Measurements from ENCODE around the gene ARHGAP29. TPM values are rescaled to one million over a fixed set of nuclear protein-coding genes. Genes with fewer than 3 reads are reported as not detected.

The ARHGAP29 gene
- total RNA-seq, 1 donor from 2014 or later = 19.9 TPM

DNA sequence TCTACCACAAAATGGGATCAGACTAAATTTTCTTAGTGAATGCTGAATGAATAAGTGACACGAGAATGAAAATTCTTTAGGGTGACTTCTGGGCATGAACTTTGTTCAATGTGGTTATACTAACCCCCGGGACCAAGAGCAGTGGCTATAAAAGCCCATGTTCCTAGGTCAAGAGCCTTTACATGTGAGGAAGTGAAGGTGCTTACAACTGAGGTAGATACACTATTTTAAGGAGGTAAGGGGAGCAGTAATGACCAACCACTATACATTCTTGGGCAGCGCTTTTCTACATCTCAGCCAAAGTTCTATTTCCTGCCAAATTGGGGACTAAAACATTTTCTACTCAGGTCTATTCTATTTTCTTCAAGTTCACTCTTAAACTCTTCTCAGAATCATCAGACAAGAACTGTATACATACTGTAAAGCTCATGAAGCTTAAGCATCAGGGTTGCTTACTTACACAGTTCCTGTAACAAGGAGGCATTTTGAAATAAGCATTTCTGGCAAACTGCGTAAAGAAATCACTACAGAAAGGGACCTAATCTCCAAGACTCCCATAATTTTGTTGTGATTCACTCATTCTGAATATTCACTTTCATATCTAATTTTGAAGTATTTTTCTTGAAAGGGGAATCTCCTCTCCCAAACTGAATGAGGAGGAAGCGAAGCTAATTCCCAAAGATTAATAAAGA, 8.5 kb upstream of the ARHGAP29 start:
- DNase-seq (ENCODE audit: low read depth) = peak; percentile 49
- Mint-ChIP-seq H3K4me1 (ENCODE audit: low read depth, unreplicated experiment) (peaks cover 1% of the 10 kb centered on the region), H3K27me3 (ENCODE audit: low read depth, unreplicated experiment) (peaks cover 16% of the 10 kb centered on the region), H3K36me3 (ENCODE audit: low read depth, unreplicated experiment) (no peaks in the 10 kb centered on the region), H3K9me3 (ENCODE audit: unreplicated experiment) (peaks cover 5% of the 10 kb centered on the region), H3K4me3 (ENCODE audit: unreplicated experiment) (peak overlapping the region; percentile 91), H3K27ac (ENCODE audit: unreplicated experiment) (no peak overlapping the region)
- FAIRE-seq = no peak
- no peak overlapping the region for H2AFZ ChIP-seq (ENCODE audit: low read depth, low read length)
- no peak for TF ChIP-seq EZH2 (IDR thresholded peaks at IDR 0.05; ENCODE audit: insufficient read depth, low read length)
- TF ChIP-seq, protein P1, sequence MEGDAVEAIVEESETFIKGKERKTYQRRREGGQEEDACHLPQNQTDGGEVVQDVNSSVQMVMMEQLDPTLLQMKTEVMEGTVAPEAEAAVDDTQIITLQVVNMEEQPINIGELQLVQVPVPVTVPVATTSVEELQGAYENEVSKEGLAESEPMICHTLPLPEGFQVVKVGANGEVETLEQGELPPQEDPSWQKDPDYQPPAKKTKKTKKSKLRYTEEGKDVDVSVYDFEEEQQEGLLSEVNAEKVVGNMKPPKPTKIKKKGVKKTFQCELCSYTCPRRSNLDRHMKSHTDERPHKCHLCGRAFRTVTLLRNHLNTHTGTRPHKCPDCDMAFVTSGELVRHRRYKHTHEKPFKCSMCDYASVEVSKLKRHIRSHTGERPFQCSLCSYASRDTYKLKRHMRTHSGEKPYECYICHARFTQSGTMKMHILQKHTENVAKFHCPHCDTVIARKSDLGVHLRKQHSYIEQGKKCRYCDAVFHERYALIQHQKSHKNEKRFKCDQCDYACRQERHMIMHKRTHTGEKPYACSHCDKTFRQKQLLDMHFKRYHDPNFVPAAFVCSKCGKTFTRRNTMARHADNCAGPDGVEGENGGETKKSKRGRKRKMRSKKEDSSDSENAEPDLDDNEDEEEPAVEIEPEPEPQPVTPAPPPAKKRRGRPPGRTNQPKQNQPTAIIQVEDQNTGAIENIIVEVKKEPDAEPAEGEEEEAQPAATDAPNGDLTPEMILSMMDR (IDR thresholded peaks at IDR 0.05; ENCODE audit: insufficient read depth, low read depth, low read length) = no peak
- H3K4me3 ChIP-seq (ENCODE audit: insufficient read depth, low read depth, low read length) = peak overlapping the region; percentile 96
- no peaks in the 10 kb centered on the region for H3K27me3 ChIP-seq (ENCODE audit: insufficient read depth, low read length)
- H3K9ac ChIP-seq (ENCODE audit: low read length) = peak overlapping the region; percentile 95
- peaks cover 63% of the 10 kb centered on the region for H3K79me2 ChIP-seq (ENCODE audit: insufficient read depth, low read length)
- peak overlapping the region; percentile 61 for H3K27ac ChIP-seq (ENCODE audit: low read depth, low read length)
- H4K20me1 ChIP-seq (ENCODE audit: insufficient read depth, low read length) = no peaks in the 10 kb centered on the region
- H3K36me3 ChIP-seq (ENCODE audit: insufficient read depth, low read length) = no peaks in the 10 kb centered on the region
- H3K4me1 ChIP-seq (ENCODE audit: insufficient read depth, low read length) = peaks cover 9% of the 10 kb centered on the region
- H3K9me3 ChIP-seq (ENCODE audit: insufficient read depth, low read depth, low read length) = no peaks in the 10 kb centered on the region
- H3K4me2 ChIP-seq (ENCODE audit: low read length) = peak overlapping the region; percentile 98

DNA sequence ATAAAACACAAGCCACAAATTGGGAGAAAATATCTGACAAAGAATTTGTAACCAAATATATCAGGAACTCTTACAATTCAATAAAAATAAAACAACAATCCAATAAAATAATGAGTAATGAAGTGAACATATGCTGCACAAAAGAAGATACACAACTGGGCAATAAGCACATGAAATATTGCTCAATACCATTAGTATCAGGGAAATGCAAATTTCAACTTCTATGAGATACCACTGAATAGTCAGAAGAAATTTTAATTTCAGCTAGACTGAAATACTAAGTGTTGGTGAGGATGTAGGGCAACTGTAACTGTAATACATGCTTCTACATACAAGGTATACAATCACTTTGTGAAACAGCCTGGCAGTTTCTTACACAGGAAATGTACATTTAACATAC, 7.4 kb upstream of the ARHGAP29 start:
- FAIRE-seq (no peak), DNase-seq (ENCODE audit: low read depth) (no peak)
- H3K4me1 ChIP-seq (ENCODE audit: insufficient read depth, low read length) = peaks cover 9% of the 10 kb centered on the region
- no peaks in the 10 kb centered on the region for H3K9me3 ChIP-seq (ENCODE audit: insufficient read depth, low read depth, low read length)
- Mint-ChIP-seq H3K27me3 (ENCODE audit: low read depth, unreplicated experiment) (peaks cover 16% of the 10 kb centered on the region), H3K9me3 (ENCODE audit: unreplicated experiment) (peaks cover 5% of the 10 kb centered on the region), H3K4me3 (ENCODE audit: unreplicated experiment) (no peak overlapping the region), H3K27ac (ENCODE audit: unreplicated experiment) (no peak overlapping the region), H3K4me1 (ENCODE audit: low read depth, unreplicated experiment) (peaks cover 4% of the 10 kb centered on the region), H3K36me3 (ENCODE audit: low read depth, unreplicated experiment) (no peaks in the 10 kb centered on the region)
- no peaks in the 10 kb centered on the region for H3K36me3 ChIP-seq (ENCODE audit: insufficient read depth, low read length)
- H3K4me2 ChIP-seq (ENCODE audit: low read length) = peak overlapping the region; percentile 98
- peak overlapping the region; percentile 95 for H3K9ac ChIP-seq (ENCODE audit: low read length)
- H3K27me3 ChIP-seq (ENCODE audit: insufficient read depth, low read length) = no peaks in the 10 kb centered on the region
- H3K79me2 ChIP-seq (ENCODE audit: insufficient read depth, low read length) = peaks cover 74% of the 10 kb centered on the region
- H3K4me3 ChIP-seq (ENCODE audit: insufficient read depth, low read depth, low read length) = peak overlapping the region; percentile 96
- TF ChIP-seq EZH2 (IDR thresholded peaks at IDR 0.05; ENCODE audit: insufficient read depth, low read length) = no peak
- TF ChIP-seq, protein P1 (IDR thresholded peaks at IDR 0.05; ENCODE audit: insufficient read depth, low read depth, low read length) = no peak
- peaks cover 3% of the 10 kb centered on the region for H4K20me1 ChIP-seq (ENCODE audit: insufficient read depth, low read length)
- no peak overlapping the region for H2AFZ ChIP-seq (ENCODE audit: low read depth, low read length)
- no peak overlapping the region for H3K27ac ChIP-seq (ENCODE audit: low read depth, low read length)

DNA sequence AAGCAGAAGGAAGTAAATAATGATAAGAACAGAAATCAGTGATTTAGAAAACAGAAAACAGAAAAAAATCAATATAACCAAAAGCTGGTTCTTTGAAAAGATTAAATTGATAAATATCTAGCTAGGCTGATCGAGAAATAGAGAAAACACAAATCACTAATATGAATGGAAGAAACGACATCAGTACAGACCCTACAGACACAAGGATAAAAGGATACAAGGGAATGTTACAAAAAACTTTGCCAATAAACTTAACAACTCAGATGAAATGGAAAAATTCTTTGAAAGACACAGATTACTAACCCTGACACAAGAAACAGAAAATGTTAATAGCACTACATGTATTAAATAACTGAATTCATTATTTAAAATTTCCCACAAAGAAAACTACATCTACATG, 6.3 kb upstream of the ARHGAP29 start:
- no peak overlapping the region for H3K4me3 Mint-ChIP-seq (ENCODE audit: unreplicated experiment)
- no peak for DNase-seq (ENCODE audit: low read depth)
- TF ChIP-seq EZH2 (IDR thresholded peaks at IDR 0.05; ENCODE audit: insufficient read depth, low read length) = no peak
- TF ChIP-seq, protein P1 (IDR thresholded peaks at IDR 0.05; ENCODE audit: insufficient read depth, low read depth, low read length) = no peak
- Histone ChIP-seq H3K9me3 (ENCODE audit: insufficient read depth, low read depth, low read length) (no peaks in the 10 kb centered on the region), H3K4me1 (ENCODE audit: insufficient read depth, low read length) (peaks cover 9% of the 10 kb centered on the region), H3K9ac (ENCODE audit: low read length) (no peak overlapping the region), H3K27ac (ENCODE audit: low read depth, low read length) (no peak overlapping the region), H3K36me3 (ENCODE audit: insufficient read depth, low read length) (no peaks in the 10 kb centered on the region), H3K79me2 (ENCODE audit: insufficient read depth, low read length) (peaks cover 85% of the 10 kb centered on the region), H2AFZ (ENCODE audit: low read depth, low read length) (no peak overlapping the region), H3K27me3 (ENCODE audit: insufficient read depth, low read length) (no peaks in the 10 kb centered on the region), H3K4me3 (ENCODE audit: insufficient read depth, low read depth, low read length) (no peak overlapping the region), H3K4me2 (ENCODE audit: low read length) (peak overlapping the region; percentile 98), H4K20me1 (ENCODE audit: insufficient read depth, low read length) (peaks cover 3% of the 10 kb centered on the region)
- peaks cover 22% of the 10 kb centered on the region for H3K27me3 Mint-ChIP-seq (ENCODE audit: low read depth, unreplicated experiment)
- no peak overlapping the region for H3K27ac Mint-ChIP-seq (ENCODE audit: unreplicated experiment)
- peaks cover 6% of the 10 kb centered on the region for H3K4me1 Mint-ChIP-seq (ENCODE audit: low read depth, unreplicated experiment)
- H3K9me3 Mint-ChIP-seq (ENCODE audit: unreplicated experiment) = peaks cover 5% of the 10 kb centered on the region
- FAIRE-seq = no peak
- H3K36me3 Mint-ChIP-seq (ENCODE audit: low read depth, unreplicated experiment) = no peaks in the 10 kb centered on the region

Measured in astrocyte (in vitro differentiated cells and primary cell).